GM12878 (cell line): ENCODE results near the gene NPHP3. TPM values are rescaled to one million over a fixed set of nuclear protein-coding genes. Genes with fewer than 3 reads are reported as not detected.

Source experiments
- ATAC-seq: fragments of 200-7000 bp; cut with Tn5 transposase; 3 replicates; pipeline ENCODE4 v1.9.1; 2020; ENCODE audit warnings: mild to moderate bottlenecking, moderate library complexity
- BruUV-seq: library from RNA; stranded (reverse); fragments of 400-500 nt; replicated peaks from 2 replicates; lab custom pipeline; 2021; lab: Mats Ljungman, UMichigan
- CTCF ChIA-PET: fragments of 300-600 bp; sonication (Branson Sonifier 250); formaldehyde crosslinking; extraction: SDS; loops from one replicate; lab custom pipeline; 2021; ENCODE audit warnings: inconsistent platforms; lab: Yijun Ruan, JAX
- POLR2A ChIA-PET: fragments of 350-600 bp; formaldehyde crosslinking; extraction: SDS; loops from one replicate; lab custom pipeline; 2021; ENCODE audit warnings: inconsistent platforms; lab: Charles Lee
- RAD21 ChIA-PET: fragments of 300-600 bp; sonication (Branson Sonifier 250); formaldehyde crosslinking; loops from one replicate; lab custom pipeline; 2023; ENCODE audit warnings: antibody characterized with exemption; ENCODE audit not compliant: unreplicated experiment; lab: Charles Lee
- SMC1A ChIA-PET: fragments of 300-600 bp; sonication (Branson Sonifier 250); formaldehyde crosslinking; loops from one replicate; lab custom pipeline; 2023; ENCODE audit not compliant: unreplicated experiment, uncharacterized antibody; lab: Charles Lee
- DNase-seq: peaks from one replicate; pipeline ENCODE4 v3.0.0-alpha.2; 2011; ENCODE audit warnings: low read depth, low spot score
- FAIRE-seq: peaks from 3 replicates; lab custom pipeline; 2011; peaks lifted over from hg19 to GRCh38; lab: Jason Lieb, UNC
- H2AFZ ChIP-seq: 2 replicates; pipeline ENCODE4 v1.6.0; 2011; ENCODE audit warnings: low read depth, low read length, control low read depth; ENCODE audit not compliant: control insufficient read depth
- H3K27ac ChIP-seq: 2 replicates; pipeline ENCODE4 v1.5.1; 2011; ENCODE audit warnings: control low read depth; ENCODE audit not compliant: control insufficient read depth, insufficient read depth
- H3K27me3 ChIP-seq, 2 experiments: replicated peaks in 1 of 2; 2 replicates each; pipeline versions ENCODE4 v1.6.0 to v1.6.1; 2011; ENCODE audit warnings: low read length in 1 of 2; ENCODE audit not compliant: control insufficient read depth in 2 of 2, insufficient read depth in 2 of 2
- H3K36me3 ChIP-seq, 2 experiments: 2 replicates each; pipeline ENCODE4 v1.5.1; 2011; ENCODE audit warnings: low read length in 1 of 2; ENCODE audit not compliant: control insufficient read depth in 2 of 2, insufficient read depth in 2 of 2
- H3K4me1 ChIP-seq: 2 replicates; pipeline ENCODE4 v1.6.1; 2011; ENCODE audit warnings: mild to moderate bottlenecking, low read length, moderate library complexity, mixed read lengths; ENCODE audit not compliant: control insufficient read depth, insufficient read depth
- H3K4me2 ChIP-seq: 2 replicates; pipeline ENCODE4 v1.6.0; 2011; ENCODE audit warnings: control low read depth; ENCODE audit not compliant: control insufficient read depth, insufficient read depth
- H3K4me3 ChIP-seq: fragments of 200-600 bp; sonication (generic); 2 replicates; pipeline ENCODE4 v1.5.1; 2016
- H3K79me2 ChIP-seq: 2 replicates; pipeline ENCODE4 v1.6.0; 2011; ENCODE audit warnings: low read length; ENCODE audit not compliant: control insufficient read depth, insufficient read depth
- H3K9ac ChIP-seq: 2 replicates; pipeline ENCODE4 v1.8.0; 2011; ENCODE audit warnings: low read length, control low read depth, mixed read lengths; ENCODE audit not compliant: control insufficient read depth, insufficient read depth
- H3K9me3 ChIP-seq: replicated peaks from 3 replicates; pipeline ENCODE4 v1.5.1; 2011; ENCODE audit warnings: mild to moderate bottlenecking, low read length; ENCODE audit not compliant: control insufficient read depth, insufficient read depth
- H4K20me1 ChIP-seq: 2 replicates; pipeline ENCODE4 v1.6.0; 2011; ENCODE audit not compliant: control insufficient read depth, insufficient read depth
- BACH1 ChIP-seq: fragments of 450-650 bp; IDR thresholded peaks from 2 replicates; pipeline ENCODE4 v1.6.1; 2017; ENCODE audit warnings: mild to moderate bottlenecking, borderline replicate concordance
- BHLHE40 ChIP-seq, 2 experiments: fragments of 450-650 bp in 1 of 2; IDR thresholded peaks; 2 replicates each; pipeline ENCODE4 v1.6.1; 2011 to 2017; ENCODE audit warnings: low read depth in 2 of 2, borderline replicate concordance in 1 of 2, improper control_type of control experiment in 1 of 2, low read length in 1 of 2, mild to moderate bottlenecking in 1 of 2
- CBFB ChIP-seq: IDR thresholded peaks from 2 replicates; pipeline ENCODE4 v1.6.1; 2016; ENCODE audit warnings: antibody characterized with exemption, low read depth
- CHD4 ChIP-seq: fragments of 200-600 bp; sonication (generic); IDR thresholded peaks from 2 replicates; pipeline ENCODE4 v1.6.1; 2016; ENCODE audit warnings: mild to moderate bottlenecking
- DPF2 ChIP-seq: fragments of 450-650 bp; IDR thresholded peaks from 2 replicates; pipeline ENCODE4 v1.6.1; 2017; ENCODE audit warnings: mild to moderate bottlenecking
- IKZF2 ChIP-seq, 2 experiments: fragments of 450-650 bp; IDR thresholded peaks; 2 replicates each; pipeline ENCODE4 v1.6.1; 2017; ENCODE audit warnings: mild to moderate bottlenecking in 2 of 2, moderate library complexity in 2 of 2
- MTA3 ChIP-seq: IDR thresholded peaks from 2 replicates; pipeline ENCODE4 v1.6.1; 2012; ENCODE audit warnings: low read length, inconsistent platforms, borderline replicate concordance
- MYC ChIP-seq: IDR thresholded peaks from 2 replicates; pipeline ENCODE4 v1.6.1; 2011; ENCODE audit warnings: mild to moderate bottlenecking, low read length, moderate library complexity, inconsistent platforms; ENCODE audit not compliant: insufficient read depth, insufficient replicate concordance, insufficient read length, severe bottlenecking
- PAX5 ChIP-seq: IDR thresholded peaks from 2 replicates; pipeline ENCODE4 v1.6.1; 2011; ENCODE audit warnings: low read depth, low read length, borderline replicate concordance
- RFX5 ChIP-seq: IDR thresholded peaks from 2 replicates; pipeline ENCODE4 v1.6.1; 2011; ENCODE audit warnings: low read depth, low read length, improper control_type of control experiment
- RUNX3 ChIP-seq: IDR thresholded peaks from 2 replicates; pipeline ENCODE4 v1.6.1; 2012; ENCODE audit warnings: low read length, inconsistent platforms
- TBL1XR1 ChIP-seq: IDR thresholded peaks from 2 replicates; pipeline ENCODE4 v1.6.1; 2012; ENCODE audit warnings: low read depth, low read length, improper control_type of control experiment
- TCF3 ChIP-seq: IDR thresholded peaks from 2 replicates; pipeline ENCODE4 v1.6.1; 2012; ENCODE audit warnings: low read depth, mild to moderate bottlenecking, low read length, borderline replicate concordance; ENCODE audit not compliant: insufficient read depth
- TCF7 ChIP-seq: IDR thresholded peaks from 2 replicates; pipeline ENCODE4 v1.6.1; 2014; ENCODE audit warnings: antibody characterized with exemption, borderline replicate concordance
- WRNIP1 ChIP-seq: IDR thresholded peaks from 2 replicates; pipeline ENCODE4 v1.6.1; 2011; ENCODE audit warnings: low read depth, low read length, improper control_type of control experiment, borderline replicate concordance
- YY1 ChIP-seq: IDR thresholded peaks from 2 replicates; pipeline ENCODE4 v1.6.1; 2011; ENCODE audit warnings: low read depth, mild to moderate bottlenecking, low read length
- WGBS: methylation state at CpG from one replicate; pipeline ENCODE4 v1.1.6; 2016; ENCODE audit warnings: low lambda C conversion rate; ENCODE audit not compliant: insufficient replicate concordance, insufficient coverage; ENCODE audit errors: missing lambda C conversion rate; 5-methylcytosine and 5-hydroxymethylcytosine counted together
- in situ Hi-C: fragments of 300-500 bp; cut with MboI; formaldehyde crosslinking; loops from 9 replicates; pipeline ENCODE4 v1.14.3; 2018; ENCODE audit warnings: mixed read lengths
- intact Hi-C: fragments of 100-400 bp; cut with micrococcal nuclease; formaldehyde crosslinking; loops from one replicate; pipeline ENCODE4 v1.14.2; 2022; ENCODE audit not compliant: unreplicated experiment
- polyA plus RNA-seq, 11 experiments: library from polyadenylated mRNA; depleted of rRNA in 4 of 11; unstranded in 6 of 11; stranded (reverse) in 5 of 11; fragments of >200 nt; fragmentation: Nextera tagmentation in 4 of 11; fragmentation: Illumina TruSeq in 1 of 11; extraction: Ambion mirVana in 4 of 11; extraction: Trizol in 1 of 11; gene quantifications; 1 replicate in 1 of 11; 2 replicates in 10 of 11; pipeline versions ENCODE4 v1.2.1 to v1.2.3, GENCODE V29; 2011 to 2016; ENCODE audit warnings: inconsistent platforms in 2 of 11, missing spikeins in 2 of 11, low read depth in 1 of 11
- total RNA-seq, 4 experiments: library from RNA; depleted of rRNA in 3 of 4; stranded (reverse); fragments of >200 nt in 3 of 4; fragmentation: Illumina TruSeq in 1 of 4; extraction: Trizol in 1 of 4; gene quantifications; 2 replicates each; pipeline versions ENCODE4 v1.2.1 to v1.2.3, GENCODE V29; 2013 to 2021
- TF ChIP-seq, protein P1 (sequence below): fragments of 450-650 bp; IDR thresholded peaks from 2 replicates; pipeline ENCODE4 v1.6.1; 2016; ENCODE audit warnings: mild to moderate bottlenecking
- TF ChIP-seq, protein P2 (sequence below): fragments of 450-650 bp; IDR thresholded peaks from 2 replicates; pipeline ENCODE4 v1.6.1; 2017; ENCODE audit warnings: low read depth, mild to moderate bottlenecking, moderate library complexity

NPHP3 gene
- total and polyA plus RNA-seq, 10 of the 15 experiments (the other 5 are each of a cell fraction or from before 2014, with no cell fraction given), result 0.84 to 11.7 (median 2.9) TPM

DNA sequence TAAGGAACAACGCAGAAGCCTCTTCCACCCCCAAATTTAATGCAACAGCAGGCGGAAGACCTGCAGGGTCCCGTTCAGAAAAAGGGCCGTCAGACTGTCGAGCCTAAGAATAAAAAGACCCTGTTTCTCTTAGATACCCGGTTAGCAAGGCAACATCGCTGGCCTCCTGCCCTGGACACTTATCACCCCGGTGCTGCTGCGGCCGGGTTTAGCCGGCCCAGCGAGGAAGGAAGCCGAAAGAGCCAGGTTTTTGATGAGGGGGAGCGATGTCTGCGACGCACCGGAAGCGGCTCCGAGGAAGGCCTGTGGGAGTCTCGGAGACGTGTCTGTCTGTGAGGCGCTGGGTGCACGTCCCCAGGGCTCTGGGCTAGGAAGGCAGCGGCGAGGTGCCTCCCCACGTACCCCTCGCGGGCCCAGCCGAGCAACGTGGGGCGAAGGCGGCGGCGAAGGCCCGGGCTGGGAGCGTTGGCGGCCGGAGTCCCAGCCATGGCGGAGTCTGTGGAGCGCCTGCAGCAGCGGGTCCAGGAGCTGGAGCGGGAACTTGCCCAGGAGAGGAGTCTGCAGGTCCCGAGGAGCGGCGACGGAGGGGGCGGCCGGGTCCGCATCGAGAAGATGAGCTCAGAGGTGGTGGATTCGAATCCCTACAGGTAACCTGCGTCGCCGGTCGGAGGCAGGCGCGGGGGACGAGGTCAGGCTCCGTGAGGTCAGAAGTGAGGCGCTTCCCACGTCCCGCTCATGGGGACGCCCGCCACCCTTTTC lies 62.0 kb downstream of the NPHP3 start, which contains the start of gene UBA5 (continued):
- 0 out of 2 replicates have a peak, but pooled peaks have one; percentile 53 for TF ChIP-seq BACH1

DNA sequence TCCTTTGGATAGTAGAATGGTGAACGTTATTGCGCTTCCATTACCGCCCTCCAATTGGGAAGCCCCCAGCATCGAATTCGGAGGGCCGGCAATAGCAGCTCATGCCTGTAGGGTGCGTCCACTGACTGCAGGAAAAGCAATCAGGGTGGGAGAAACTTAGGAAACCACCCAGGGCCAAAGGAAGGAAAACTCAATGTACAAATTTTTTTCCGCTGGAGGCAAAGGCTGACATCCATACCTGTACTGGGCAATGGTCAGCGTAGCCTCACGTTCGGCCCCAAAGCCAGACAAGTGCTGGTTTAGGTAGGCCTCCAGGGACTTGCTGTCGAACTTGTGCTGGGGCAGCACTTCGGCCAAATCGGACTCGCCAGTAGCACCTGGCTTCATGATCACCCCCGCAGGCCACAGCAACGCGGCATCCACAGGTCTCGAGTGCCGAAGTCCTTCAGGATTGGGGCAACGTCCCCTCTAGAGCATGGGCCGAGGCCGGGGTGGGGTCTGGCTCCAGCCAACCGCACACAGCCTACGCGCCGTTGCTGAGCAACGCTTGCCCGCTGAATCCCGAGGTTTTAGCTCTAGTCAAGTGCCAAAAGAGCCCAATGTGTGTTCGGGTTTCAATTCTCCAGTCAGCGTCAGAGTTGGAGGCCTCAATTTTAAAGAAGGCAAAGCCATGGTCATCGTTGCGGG lies 62.7 kb downstream of the NPHP3 start, which contains the start of gene ACAD11:
Gene ACAD11 (minus strand): TSS at position 445 of the 687 bp plus-strand sequence. CDS start 58 bp downstream, at position 387.
- FAIRE-seq, result no peak
- Histone ChIP-seq H4K20me1 (no peaks in the 10 kb centered on the region), H3K4me1 (no peaks in the 10 kb centered on the region), H3K9ac (peak within 1 kb of the TSS; percentile 90), H3K36me3 (no peaks in the 10 kb centered on the region; a peak in 1 of 4 replicates), H3K27ac (peak within 1 kb of the TSS; percentile 89), H3K4me2 (peak within 1 kb of the TSS; percentile 97), H3K79me2 (peaks cover 53% of the 10 kb centered on the region), H3K9me3 (no peaks in the 10 kb centered on the region), H3K4me3 (peak within 1 kb of the TSS; percentile 99), H3K27me3 (no peaks in the 10 kb centered on the region), H2AFZ (peak within 1 kb of the TSS; percentile 84)
- DNase-seq, result peak; percentile 35
- in situ Hi-C loops, result no loop called here
- intact Hi-C loops, result no loop called here
- ChIA-PET POLR2A (interaction anchor here (1.0 kb wide), 1 partner anchor 242 kb away, joined by 3 read pairs; the partner anchor contains the start of gene DNAJC13), CTCF (interaction anchor here (0.8 to 4.2 kb wide), 8 partner anchors 10 to 198 kb away, joined by 3 to 27 read pairs (median 4); partner anchors contain the start of gene NPHP3), RAD21 (interaction anchor here (0.7 to 2.4 kb wide), 5 partner anchors 8 to 382 kb away, joined by 3 to 7 read pairs (median 4); no protein-coding TSS in a partner anchor), SMC1A (interaction anchor here (0.6 to 2.8 kb wide), 9 partner anchors 8 to 969 kb away, joined by 3 to 8 read pairs (median 3); no protein-coding TSS in a partner anchor)
- WGBS, result under 1% methylated on average over 34 of the region's 34 CpGs
- TSS peak; percentile 91 for BruUV-seq
- ATAC-seq, result peak; percentile 71
- TF ChIP-seq DPF2, result peak; percentile 8; the same call in 1 of the 2 replicates
- TF ChIP-seq CBFB, result peak; percentile 55; the same call in 1 of the 2 replicates
- no peak for TF ChIP-seq TCF3
- TF ChIP-seq TBL1XR1, result no peak
- peak; percentile 1; the same call in 1 of the 2 replicates for TF ChIP-seq RUNX3
- TF ChIP-seq, protein P1, sequence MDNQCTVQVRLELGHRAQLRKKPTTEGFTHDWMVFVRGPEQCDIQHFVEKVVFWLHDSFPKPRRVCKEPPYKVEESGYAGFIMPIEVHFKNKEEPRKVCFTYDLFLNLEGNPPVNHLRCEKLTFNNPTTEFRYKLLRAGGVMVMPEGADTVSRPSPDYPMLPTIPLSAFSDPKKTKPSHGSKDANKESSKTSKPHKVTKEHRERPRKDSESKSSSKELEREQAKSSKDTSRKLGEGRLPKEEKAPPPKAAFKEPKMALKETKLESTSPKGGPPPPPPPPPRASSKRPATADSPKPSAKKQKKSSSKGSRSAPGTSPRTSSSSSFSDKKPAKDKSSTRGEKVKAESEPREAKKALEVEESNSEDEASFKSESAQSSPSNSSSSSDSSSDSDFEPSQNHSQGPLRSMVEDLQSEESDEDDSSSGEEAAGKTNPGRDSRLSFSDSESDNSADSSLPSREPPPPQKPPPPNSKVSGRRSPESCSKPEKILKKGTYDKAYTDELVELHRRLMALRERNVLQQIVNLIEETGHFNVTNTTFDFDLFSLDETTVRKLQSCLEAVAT, result 0 out of 2 replicates have a peak, but pooled peaks have one; percentile 4
- TF ChIP-seq MYC, result peak; percentile 25
- no peak for TF ChIP-seq TCF7
- TF ChIP-seq IKZF2 (IDR thresholded peaks at IDR 0.05), result peak; percentile 68 to 74
- TF ChIP-seq RFX5, result peak; percentile 61
- 0 out of 2 replicates have a peak, but pooled peaks have one; percentile 2 for TF ChIP-seq YY1
- TF ChIP-seq BHLHE40 (IDR thresholded peaks at IDR 0.05; ENCODE audit: borderline replicate concordance in 1 of 2, low read depth in 2 of 2, low read length in 1 of 2), result peak in 1 of 2 experiments; percentile 10; a peak in 1 of 4 replicates
- TF ChIP-seq CHD4, result no peak
- TF ChIP-seq, protein P2, sequence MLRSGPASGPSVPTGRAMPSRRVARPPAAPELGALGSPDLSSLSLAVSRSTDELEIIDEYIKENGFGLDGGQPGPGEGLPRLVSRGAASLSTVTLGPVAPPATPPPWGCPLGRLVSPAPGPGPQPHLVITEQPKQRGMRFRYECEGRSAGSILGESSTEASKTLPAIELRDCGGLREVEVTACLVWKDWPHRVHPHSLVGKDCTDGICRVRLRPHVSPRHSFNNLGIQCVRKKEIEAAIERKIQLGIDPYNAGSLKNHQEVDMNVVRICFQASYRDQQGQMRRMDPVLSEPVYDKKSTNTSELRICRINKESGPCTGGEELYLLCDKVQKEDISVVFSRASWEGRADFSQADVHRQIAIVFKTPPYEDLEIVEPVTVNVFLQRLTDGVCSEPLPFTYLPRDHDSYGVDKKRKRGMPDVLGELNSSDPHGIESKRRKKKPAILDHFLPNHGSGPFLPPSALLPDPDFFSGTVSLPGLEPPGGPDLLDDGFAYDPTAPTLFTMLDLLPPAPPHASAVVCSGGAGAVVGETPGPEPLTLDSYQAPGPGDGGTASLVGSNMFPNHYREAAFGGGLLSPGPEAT, result peak; percentile 27
- peak; percentile 9; the same call in 1 of the 2 replicates for TF ChIP-seq WRNIP1
- 0 out of 2 replicates have a peak, but pooled peaks have one; percentile 7 for TF ChIP-seq PAX5
- TF ChIP-seq MTA3, result no peak
